Skeletal muscle satellite cell (primary cell): ENCODE measurements around the gene EHBP1L1.

Experiments
- H3K27me3 ChIP-seq: 2 replicates; pipeline ENCODE4 v1.7.0; 2013; ENCODE audit warnings: low read length; ENCODE audit not compliant: control insufficient read depth, insufficient read depth
- H3K36me3 ChIP-seq: 2 replicates; pipeline ENCODE4 v1.7.0; 2013; ENCODE audit warnings: mild to moderate bottlenecking, control low read depth, low read length; ENCODE audit not compliant: insufficient read depth
- H3K4me1 ChIP-seq: 2 replicates; pipeline ENCODE4 v1.7.0; 2013; ENCODE audit warnings: low read length; ENCODE audit not compliant: control insufficient read depth, insufficient read depth
- H3K4me2 ChIP-seq: 2 replicates; pipeline ENCODE4 v1.7.0; 2013; ENCODE audit warnings: mild to moderate bottlenecking, low read length
- H3K4me3 ChIP-seq: 2 replicates; pipeline ENCODE4 v1.7.0; 2013; ENCODE audit warnings: low read length
- H3K9ac ChIP-seq: 2 replicates; pipeline ENCODE4 v1.7.0; 2013; ENCODE audit warnings: mild to moderate bottlenecking, low read depth, low read length, moderate library complexity
- H3K9me3 ChIP-seq: replicated peaks from 2 replicates; pipeline ENCODE4 v1.7.0; 2013; ENCODE audit warnings: mild to moderate bottlenecking, control low read depth, low read length

Gene EHBP1L1

DNA sequence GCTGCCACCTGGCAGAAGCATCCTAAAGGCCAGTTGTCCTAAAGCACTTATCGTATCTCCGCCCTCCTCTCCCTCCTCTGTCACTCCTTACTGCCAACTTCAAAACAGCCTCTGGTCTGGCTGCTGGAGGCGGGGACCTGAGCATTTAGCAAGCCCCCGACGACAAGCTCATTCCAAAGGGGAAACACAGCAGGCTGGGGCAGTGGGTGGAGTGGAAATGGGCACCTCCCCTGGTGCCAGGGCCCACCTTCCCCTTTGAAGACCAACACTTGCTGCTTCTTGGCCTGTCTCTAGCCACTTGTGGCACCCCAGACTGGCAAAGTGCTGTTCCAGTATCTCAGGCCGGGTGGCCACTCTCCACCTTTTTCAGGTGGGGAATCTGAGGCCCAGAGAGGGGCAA lies 34.6 kb downstream of the EHBP1L1 start:
- H3K4me3 ChIP-seq: no peak overlapping the region
- H3K9me3 ChIP-seq: no peaks in the 10 kb centered on the region
- H3K9ac ChIP-seq: no peak overlapping the region
- no peaks in the 10 kb centered on the region for H3K27me3 ChIP-seq
- peaks cover 57% of the 10 kb centered on the region for H3K4me1 ChIP-seq
- peaks cover 35% of the 10 kb centered on the region for H3K36me3 ChIP-seq
- peak overlapping the region; percentile 94 for H3K4me2 ChIP-seq

DNA sequence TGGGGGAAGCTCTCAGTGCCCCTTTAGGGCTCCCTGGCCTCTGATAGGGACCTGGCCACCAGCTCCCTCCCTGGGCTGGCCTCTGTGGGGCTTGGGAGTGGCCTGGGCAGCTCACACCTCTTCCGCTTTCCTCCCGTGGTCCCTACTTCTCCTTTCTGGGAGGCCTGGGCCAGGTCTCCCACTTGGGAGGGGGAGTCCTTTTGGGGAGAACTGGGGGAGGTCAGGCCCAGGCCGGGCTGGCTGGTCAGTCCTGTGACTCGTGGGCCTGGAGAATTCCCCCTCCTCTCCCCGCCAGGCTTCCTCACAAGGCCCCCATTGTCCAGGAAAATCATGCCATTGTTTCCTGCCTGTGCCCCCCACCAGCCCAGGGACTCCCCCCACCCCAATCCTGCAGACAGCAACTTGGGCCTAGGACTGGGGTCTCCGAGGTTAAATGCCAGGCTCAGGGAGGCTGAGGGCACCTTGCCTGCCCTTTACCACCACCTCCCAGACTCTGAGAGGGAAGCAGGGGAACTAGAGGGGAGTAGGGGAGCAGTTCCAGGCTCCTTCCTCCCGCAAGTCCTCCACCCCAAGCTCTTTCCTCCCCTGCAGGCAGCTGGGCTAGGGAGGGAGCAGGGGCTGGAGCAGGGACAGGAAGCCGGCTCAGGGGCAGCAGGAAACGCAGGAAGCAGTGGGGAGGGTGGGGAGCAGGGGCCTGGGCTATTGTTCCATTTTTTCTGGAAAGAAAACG lies 35.3 kb downstream of the EHBP1L1 start:
- Histone ChIP-seq H3K4me1 (peaks cover 57% of the 10 kb centered on the region), H3K9ac (peak overlapping the region; percentile 9), H3K4me3 (peak overlapping the region; percentile 78), H3K9me3 (no peaks in the 10 kb centered on the region), H3K36me3 (peaks cover 29% of the 10 kb centered on the region), H3K4me2 (peak overlapping the region; percentile 94), H3K27me3 (no peaks in the 10 kb centered on the region)

GRCh38 chr11:65611758-65612603 lies 36.1 kb downstream of the EHBP1L1 start:
- Histone ChIP-seq H3K4me2 (peak overlapping the region; percentile 94), H3K36me3 (peaks cover 30% of the 10 kb centered on the region), H3K4me1 (peaks cover 61% of the 10 kb centered on the region), H3K9ac (peak overlapping the region; percentile 88), H3K4me3 (peak overlapping the region; percentile 78), H3K9me3 (no peaks in the 10 kb centered on the region), H3K27me3 (no peaks in the 10 kb centered on the region)

DNA sequence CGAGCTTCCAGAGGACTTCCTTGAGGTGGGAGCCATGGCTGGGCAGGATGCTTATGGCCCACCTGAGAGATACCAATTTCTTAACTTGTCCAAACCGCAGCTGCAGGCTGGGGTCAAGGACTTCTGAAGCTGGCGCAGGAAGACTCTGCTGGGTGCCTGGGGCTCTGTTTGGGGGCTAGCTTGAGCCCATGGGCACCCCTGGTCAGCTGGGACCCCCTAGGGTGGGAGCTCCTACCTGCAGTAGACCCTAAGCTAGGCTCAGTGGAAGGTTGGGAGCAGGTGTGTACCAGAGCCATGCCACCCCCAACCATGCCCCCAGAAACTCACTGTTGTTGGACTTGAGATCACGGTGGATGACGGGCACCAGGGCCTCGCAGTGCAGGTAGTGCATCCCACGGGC lies 36.8 kb downstream of the EHBP1L1 start:
- Histone ChIP-seq H3K4me1 (peaks cover 58% of the 10 kb centered on the region), H3K9me3 (no peaks in the 10 kb centered on the region), H3K4me2 (peak overlapping the region; percentile 94), H3K9ac (peak overlapping the region; percentile 88), H3K36me3 (peaks cover 32% of the 10 kb centered on the region), H3K27me3 (no peaks in the 10 kb centered on the region), H3K4me3 (peak overlapping the region; percentile 78)

DNA sequence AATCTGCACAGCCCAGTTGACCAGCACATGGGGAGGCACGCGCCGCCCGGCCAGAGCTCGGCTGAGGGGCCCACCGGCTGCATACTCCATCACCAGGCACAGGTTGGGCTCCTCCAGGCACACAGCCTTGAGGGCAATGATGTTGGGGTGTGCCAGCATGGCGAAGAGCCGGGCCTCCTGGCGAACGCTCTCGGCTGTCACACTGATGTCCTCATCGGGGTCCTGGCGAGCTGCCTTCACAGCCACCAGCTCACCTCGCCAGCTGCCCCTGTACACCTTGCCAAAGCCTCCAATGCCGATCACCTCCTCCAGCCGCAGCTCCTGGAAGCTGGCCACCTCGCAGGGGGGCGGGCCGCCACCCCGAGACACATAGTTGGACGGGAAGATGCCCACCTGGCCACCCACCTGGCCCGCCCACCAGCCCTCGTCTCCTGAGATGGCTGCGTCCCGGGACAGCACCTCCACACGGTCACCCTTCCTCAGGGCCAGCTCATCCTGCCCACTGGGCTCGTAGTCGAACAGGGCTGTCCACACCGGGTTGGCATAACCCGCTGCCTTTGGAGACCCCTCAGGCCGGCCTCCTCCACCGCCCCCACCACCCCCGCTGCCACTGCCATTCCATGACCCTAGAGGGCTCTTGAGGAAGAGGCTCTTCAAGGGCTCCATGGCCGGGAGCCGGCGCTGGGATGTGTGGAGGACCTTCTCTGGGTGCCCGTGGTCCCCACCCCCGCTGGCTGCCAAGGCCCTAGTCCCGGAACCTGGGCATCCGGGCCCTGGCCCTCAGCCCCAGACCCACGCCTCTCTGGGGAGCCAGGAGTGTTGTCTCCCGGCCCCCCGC lies 37.5 kb downstream of the EHBP1L1 start:
- Histone ChIP-seq H3K4me3 (peak overlapping the region; percentile 78), H3K4me2 (peak overlapping the region; percentile 94), H3K9me3 (no peaks in the 10 kb centered on the region), H3K27me3 (no peaks in the 10 kb centered on the region), H3K9ac (peak overlapping the region; percentile 88), H3K36me3 (peaks cover 31% of the 10 kb centered on the region), H3K4me1 (peaks cover 57% of the 10 kb centered on the region)

GRCh38 chr11:65615229-65615949 lies 39.5 kb downstream of the EHBP1L1 start, which contains the start of gene PCNX3:
Gene PCNX3, plus strand, starts transcription at chr11:65615776. Its CDS starts 536 bp downstream, at chr11:65616312.
- Histone ChIP-seq H3K36me3 (peaks cover 37% of the 10 kb centered on the region), H3K9me3 (no peaks in the 10 kb centered on the region), H3K27me3 (no peaks in the 10 kb centered on the region), H3K4me3 (peak within 1 kb of the TSS; percentile 79), H3K9ac (peak within 1 kb of the TSS; percentile 90), H3K4me1 (peaks cover 41% of the 10 kb centered on the region), H3K4me2 (peak within 1 kb of the TSS; percentile 94)

GRCh38 chr11:65615950-65616574 lies 40.2 kb downstream of the EHBP1L1 start:
- Histone ChIP-seq H3K9me3 (no peaks in the 10 kb centered on the region), H3K27me3 (no peaks in the 10 kb centered on the region), H3K36me3 (peaks cover 39% of the 10 kb centered on the region), H3K4me3 (peak overlapping the region; percentile 79), H3K4me2 (peak overlapping the region; percentile 89), H3K4me1 (peaks cover 35% of the 10 kb centered on the region), H3K9ac (peak overlapping the region; percentile 90)

DNA sequence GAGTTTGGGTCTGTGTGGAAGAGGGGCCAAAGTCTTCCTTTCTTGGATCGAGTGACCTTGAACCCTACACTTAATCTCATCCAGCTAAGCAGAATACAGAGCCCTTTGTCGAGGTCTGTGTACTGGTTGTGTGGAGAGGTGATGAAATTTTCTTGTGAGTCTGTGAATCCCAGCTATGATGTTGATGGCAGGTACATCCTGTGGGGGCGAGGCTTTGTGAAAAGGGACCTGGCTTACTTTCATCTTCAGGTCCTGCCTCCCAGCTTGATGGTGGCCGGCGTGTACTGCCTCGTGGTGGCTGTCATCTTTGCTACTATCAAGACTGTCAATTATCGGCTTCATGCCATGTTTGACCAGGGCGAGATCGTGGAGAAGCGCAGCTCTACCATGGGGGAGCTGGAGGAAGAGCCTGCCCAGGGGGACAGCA lies 40.7 kb downstream of the EHBP1L1 start:
- Histone ChIP-seq H3K9ac (peak overlapping the region; percentile 90), H3K4me3 (peak overlapping the region; percentile 79), H3K4me1 (peaks cover 30% of the 10 kb centered on the region), H3K9me3 (no peaks in the 10 kb centered on the region), H3K27me3 (no peaks in the 10 kb centered on the region), H3K36me3 (peaks cover 45% of the 10 kb centered on the region), H3K4me2 (peak overlapping the region; percentile 89)

DNA sequence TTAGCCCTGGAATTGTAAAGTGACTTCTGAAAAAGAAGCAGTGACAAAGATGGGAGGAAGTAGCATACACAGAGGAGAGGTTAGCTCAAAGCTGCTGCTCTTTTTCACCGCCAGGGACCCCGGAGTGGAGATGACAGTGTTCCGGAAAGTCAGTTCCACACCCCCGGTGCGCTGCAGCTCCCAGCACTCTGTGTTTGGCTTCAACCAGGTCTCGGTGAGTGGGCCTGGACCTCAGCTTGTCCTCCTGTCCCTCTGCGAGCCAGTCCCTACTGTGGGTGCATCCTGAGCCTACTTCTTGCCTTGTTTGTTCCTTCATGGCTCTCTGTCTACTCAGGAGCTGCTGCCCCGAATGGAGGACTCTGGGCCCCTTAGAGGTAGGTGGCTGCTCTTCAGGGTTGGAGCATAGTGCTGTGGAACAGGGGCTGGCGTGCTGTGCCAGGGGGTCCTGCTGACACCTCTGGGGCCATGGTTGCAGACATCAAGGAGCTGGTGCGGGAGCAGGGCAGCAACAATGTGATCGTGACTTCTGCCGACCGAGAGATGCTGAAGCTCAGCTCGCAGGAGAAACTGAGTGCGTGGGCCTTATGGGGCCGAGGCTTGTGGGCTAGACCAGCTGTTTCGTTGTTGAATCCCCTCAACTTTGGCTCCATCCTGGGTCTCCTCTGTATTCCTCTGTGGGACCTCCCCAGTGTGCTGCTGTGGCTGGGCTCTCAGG lies 41.4 kb downstream of the EHBP1L1 start:
- Histone ChIP-seq H3K4me1 (peaks cover 23% of the 10 kb centered on the region), H3K9me3 (no peaks in the 10 kb centered on the region), H3K4me2 (peak overlapping the region; percentile 89), H3K4me3 (peak overlapping the region; percentile 79), H3K36me3 (peaks cover 47% of the 10 kb centered on the region), H3K9ac (peak overlapping the region; percentile 90), H3K27me3 (no peaks in the 10 kb centered on the region)
